Fibroblast of peridontal ligament (primary cell): ENCODE results near the gene SUPT5H.
A peak's percentile ranks its signal among the peaks of the same experiment; 100 is the strongest.
"Not testable (repeated sequence)": the region's sequence is repeated elsewhere in the genome, so short reads cannot be mapped to it uniquely, and the experiment has no call there.

Source experiments
- DNase-seq: peaks from one replicate; pipeline ENCODE4 v3.0.0-alpha.2; 2010; ENCODE audit errors: extremely low read depth

The SUPT5H gene

DNA sequence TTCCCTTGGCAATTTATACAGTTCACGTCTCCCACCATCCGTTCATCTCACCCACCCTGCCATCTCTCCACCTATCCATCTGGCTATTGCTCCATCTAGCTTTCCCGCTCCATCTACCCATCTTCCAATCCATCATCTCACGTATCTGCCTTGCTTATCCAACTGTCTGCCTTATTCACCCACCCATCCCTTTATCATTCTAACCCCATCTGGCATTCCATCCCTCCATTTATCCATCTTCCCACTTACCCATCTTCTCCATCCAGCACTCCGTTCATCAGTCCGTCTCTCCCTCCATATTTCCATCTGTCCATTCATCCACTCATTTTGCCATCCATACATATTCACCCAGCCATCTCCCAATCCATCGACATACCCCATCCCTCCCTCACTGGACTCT lies 19.6 kb upstream of the SUPT5H start:
- no peak for DNase-seq

DNA sequence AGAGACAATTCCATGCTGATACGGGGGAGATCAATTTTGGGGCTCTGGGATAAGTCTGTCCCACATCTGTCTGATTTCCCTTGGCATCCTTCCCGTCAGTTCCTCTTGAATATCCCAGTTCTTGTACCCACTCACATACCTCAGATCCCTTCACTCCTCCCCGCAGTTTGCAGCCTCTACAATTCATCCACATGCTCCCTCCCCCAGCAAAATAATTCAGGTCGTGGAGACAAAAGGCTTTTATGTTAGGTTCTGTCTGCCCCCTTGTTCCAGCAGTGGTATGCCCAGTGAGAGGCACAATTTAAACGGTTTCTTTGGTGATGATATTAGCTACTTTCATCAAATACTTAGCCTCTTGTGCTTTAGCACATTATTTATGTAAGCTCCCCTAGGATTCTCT lies 19.2 kb upstream of the SUPT5H start:
- no peak for DNase-seq

DNA sequence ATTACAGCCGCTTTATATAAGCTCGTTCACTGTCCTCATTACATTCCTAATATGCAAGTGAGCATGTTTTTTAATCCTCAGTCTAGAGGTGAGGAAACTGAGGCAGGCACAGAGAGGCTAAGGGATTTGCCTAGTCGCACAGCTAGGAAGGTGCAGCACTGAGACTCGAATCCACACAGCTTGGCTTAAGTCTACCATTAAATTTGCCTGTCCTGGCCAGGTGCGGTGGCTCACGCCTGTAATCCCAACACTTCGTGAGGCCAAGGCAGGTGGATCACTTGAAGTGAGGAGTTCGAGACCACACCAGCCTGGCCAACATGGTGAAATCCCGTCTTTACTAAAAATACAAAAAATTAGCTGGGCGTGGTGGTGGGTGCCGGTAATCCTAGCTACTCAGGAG lies 17.7 kb upstream of the SUPT5H start:
- no peak for DNase-seq

DNA sequence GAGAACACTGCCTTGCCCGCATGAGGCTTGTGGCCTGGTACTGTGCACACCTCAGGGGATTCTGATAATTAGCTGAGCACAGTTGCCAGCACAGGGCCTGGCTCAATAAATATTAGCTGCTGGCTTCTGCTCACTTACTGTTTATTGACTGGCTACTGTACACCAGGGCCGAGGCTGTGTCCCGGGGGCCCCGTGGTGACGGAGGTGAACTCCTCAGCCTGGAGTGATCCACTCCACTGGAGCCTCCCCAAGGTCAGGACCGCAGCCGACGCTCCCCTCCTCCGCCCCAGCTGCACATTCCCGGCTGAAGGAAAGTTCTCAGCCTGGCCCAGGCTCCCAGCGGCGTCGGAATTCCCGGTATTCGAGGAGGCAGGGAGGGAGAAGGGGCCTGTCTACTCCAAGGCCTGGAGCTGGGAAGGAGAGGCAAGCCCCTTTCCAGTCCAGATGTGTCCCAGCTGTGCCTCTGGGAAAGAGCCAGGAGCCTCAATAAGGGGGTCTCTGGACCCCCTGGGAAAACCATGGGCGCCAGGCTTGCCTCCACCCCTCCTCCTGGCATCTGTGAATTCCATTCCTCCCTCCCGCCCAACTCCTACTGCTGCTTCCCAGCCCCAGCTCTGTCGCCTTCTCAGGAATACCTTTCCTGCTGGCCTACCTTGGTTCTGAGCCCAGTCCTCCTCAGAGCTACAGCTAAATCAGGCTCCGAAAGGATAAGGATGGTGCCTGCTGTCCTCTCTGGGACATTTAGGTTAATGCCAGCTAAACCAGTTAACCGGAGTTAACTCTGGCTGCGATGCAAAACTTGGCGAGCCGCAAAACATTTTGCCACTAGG lies 16.9 kb upstream of the SUPT5H start:
- DNase-seq, result peak; percentile 88

DNA sequence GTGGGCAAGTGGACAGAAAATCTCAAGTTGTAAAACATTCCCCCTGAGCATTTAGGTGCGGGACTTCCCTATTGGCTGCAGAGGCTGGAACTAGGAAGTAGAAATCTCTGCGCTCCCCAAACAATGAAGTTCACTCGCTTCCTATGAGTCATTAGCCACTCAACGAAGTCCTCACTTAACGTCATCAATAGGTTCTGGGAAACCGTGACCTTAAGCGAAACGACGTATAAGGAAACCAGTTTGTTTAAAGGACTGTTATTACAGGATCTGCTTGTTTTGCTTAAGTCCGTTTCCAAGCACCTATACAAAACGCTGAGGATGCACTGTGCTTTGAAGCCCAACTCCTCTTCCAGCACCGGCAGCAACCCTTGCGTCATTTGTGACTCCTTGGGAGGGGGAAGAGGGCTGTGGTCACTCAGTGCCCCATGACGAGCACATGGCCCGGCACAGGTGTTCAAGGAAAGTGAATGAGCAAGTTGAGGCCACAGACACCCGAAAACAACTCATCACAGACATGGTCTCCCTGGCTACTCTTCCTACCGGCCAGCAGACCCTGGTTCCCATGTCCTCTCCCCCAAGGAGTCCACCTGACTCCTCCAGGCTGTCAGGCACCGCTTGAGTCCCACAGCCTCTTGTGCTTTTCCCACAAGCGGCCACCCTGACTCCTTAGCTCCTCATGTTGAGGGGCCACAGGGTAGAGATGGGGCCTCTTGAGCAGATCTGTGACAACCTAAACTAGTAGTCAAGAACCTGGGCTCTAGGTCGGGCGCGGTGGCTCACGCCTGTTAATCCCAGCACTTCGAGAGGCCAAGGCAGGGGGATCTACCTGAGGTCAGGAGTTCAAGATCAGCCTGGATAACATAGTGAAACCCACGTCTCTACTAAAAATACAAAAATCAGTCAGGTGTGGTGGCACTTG lies 14.4 kb upstream of the SUPT5H start:
- DNase-seq, result peak; percentile 43

DNA sequence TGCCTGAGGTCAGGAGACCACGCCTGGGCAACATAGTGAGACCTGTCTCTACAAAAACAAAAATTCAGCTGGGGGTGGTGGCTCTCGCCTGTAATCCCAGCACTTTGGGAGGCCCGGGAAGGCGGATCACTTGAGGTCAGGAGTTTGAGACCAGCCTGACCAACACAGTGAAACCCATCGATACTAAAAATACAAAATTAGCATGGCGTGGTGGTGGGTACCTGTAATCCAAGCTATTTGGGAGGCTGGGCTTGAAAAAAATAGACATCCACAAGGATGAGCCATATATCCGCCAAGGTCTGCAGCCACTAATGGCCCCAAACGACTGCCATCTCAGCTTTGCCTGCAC lies 12.7 kb upstream of the SUPT5H start:
- no peak for DNase-seq

DNA sequence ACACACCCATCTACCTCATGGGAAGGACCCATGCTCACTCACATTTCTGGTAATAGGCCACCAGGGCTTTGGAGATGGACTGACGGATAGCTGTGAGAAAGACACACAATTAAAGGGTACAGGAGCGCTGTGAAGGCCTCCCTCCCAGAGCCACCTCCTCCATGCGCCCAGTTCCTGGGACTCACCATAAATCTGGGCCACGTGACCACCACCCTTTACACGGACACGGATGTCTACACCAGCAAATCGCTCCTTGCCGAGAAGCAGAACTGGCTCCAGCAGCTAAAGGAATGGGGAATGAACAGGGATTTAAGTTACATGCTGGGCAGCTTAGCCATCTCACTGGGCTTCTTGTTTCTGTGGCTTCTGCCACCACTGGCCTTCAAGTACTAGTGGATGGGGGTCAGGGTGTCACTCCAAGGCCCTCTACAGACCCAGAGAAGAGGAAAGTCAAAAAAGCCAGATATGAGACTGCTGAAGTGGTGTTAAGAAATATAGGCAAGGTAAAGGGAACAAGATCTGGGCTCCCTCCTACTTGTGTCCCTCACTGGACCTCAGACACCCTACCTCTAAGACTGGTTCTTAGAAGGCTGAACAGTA lies 11.8 kb upstream of the SUPT5H start:
- DNase-seq, result no peak

DNA sequence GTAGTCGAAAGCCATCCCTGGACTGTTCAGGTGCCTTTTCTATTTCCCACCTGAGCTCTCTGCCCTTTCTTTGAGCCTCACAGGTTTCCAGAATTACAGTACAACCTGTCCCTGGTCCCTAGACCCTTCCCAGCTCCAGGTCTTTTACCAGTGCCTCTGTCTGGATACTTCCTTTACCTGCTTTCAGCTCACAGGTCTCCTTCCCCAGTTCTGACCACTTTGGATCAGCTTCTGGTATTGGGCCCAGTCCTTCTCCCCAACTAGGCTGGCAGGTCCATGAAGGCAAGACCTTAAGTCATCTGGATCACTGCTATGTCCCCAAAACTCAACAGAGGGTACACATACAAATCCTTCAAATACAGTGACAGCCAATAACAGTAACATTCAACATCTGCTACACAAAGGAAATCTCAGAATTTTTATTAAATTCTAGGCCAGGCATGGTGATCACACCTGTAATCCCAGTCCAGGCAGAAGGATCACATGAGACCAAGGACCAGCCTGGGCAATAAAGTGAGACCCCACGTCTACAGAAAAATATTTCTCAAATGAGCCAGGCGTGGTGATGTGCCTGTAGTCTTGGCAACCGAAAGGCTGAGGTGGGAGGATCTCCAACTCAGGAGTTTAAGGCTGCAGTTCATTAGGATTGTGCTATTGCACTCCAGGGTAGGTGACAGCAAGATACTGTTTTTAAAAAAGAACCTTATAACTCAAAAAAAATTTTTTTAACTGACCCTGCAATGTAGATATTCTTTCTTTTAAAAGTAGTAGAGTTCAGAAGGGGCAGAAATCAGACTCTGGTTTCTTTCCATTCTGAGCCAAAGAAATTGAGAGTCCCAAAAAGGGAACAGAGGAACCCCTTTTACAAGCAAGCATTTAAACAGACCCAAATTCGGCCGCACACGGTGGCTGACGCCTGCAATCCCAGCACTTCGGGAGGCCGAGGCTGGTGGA lies 11.0 kb upstream of the SUPT5H start:
- no peak for DNase-seq

DNA sequence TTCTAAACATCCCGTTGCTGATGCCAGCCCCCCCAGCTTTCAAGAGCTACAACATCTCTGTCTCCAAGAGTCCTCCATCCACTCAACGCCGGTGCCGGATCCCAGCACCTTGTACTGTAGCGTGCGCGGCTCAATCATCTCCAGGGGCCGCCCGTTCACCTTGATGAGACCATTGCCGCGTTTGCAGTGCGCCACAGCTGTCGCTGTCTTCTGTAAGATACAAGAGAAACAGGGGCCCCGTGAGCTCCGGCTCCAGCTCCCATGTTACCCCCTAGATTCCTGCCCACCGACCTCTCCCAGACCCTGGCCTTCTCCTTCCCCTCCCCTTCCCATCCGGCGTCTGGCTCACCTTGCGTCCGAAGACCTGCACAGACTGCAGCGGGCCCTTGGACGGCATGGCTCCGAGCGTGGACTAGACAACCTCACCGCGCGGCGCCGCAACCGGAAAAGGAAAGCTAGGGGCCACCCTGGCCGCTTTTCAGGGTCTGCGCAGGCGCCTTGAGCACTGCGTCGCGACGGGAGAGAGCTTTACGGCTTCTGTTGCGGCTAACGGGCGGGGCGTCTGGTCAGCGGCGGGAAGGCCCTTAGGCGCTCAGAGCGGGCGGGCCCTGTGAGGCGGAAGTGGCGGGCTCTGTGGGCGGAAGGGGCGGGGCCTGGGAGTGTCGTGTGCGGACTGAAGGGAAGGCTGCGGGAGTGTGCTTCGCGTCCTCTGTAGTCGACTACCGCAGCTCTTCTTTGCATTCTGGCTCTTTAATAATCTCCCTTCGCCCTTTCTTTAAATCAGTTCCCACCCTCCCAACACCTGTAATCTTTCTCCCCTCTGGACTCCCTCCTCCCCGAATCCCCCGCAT lies 9.7 kb upstream of the SUPT5H start, which contains the start of gene RPS16:
Gene RPS16, minus strand, starts transcription at position 451 of the 851 bp plus-strand sequence. Its CDS starts 54 bp downstream, at position 397.
- peak; percentile 95 for DNase-seq

DNA sequence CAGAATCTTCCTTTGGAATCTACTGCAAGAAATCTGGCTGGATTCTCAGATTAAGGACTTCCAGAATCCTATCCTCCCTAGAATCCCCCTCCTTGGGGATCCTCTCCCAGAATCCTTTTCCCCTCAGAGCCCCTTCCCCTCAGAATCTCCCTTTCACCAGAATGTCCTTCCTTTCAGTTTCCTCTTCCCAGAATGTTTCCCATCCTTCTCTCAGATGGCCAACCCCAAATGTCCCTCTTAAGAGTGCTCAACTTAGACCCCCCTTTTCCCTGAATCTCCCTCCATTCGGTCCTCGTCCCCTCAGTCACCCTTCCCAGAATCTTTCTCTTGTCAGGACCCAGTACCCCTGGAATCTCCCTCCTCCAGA lies 9.0 kb upstream of the SUPT5H start:
- DNase-seq, result no peak

DNA sequence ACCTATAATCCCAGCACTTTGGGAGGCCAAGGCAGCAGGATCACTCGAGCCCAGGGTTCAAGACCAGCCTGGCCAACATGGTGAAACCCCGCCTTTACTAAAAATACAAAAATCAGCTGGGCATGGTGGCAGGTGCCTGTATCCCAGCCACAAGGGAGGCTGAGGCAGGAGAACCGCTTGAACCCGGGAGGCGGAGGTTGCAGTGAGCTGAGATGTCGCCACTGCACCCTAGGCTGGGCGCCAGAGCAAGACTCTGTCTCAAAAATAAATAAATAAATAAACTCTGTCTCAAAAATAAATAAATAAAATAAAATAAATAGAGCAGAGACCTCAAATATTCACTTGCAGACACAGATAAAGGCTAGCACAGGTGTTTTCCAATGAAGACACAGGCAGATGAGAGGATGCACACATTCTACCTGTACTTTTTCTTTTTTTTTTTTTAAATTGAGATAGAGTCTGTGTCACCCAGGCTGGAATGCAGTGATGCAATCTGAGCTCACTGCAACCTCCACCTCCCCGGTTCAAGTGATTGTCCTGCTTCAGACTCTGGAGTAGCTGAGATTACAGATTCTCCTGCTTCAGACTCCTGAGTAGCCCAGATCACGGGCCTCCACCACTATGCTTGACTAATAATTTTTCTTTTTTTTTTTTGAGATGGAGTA lies 7.0 kb upstream of the SUPT5H start:
- DNase-seq, result no peak

DNA sequence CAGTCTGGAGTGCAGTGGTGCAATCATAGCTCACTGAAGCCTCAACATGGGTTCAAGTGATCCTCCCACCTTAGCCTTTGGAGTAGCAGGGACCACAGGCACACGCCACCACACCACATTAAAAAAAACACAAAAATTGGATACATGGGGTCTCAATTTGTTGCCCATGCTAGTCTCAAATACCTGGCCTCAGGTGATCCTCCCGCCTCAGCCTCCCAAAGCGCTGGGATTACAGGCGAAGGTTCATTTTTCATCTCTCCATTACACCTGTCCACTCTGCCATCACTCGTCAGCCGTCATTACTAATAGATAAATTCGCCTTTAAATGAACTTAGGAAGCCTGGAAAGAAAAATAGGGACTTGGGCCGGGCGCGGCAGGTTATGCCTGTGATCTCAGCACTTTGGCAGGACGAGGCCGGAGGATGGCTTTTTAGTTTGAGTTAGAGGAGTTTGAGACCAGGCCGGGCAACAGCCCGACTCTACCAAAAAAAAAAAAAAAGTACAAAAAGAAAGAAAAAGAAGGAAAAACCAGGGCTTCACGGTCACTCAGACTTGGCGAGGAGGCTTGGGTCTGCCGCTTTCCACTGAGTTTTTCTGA lies 685 bp upstream of the SUPT5H start:
- peak; percentile 50 for DNase-seq

DNA sequence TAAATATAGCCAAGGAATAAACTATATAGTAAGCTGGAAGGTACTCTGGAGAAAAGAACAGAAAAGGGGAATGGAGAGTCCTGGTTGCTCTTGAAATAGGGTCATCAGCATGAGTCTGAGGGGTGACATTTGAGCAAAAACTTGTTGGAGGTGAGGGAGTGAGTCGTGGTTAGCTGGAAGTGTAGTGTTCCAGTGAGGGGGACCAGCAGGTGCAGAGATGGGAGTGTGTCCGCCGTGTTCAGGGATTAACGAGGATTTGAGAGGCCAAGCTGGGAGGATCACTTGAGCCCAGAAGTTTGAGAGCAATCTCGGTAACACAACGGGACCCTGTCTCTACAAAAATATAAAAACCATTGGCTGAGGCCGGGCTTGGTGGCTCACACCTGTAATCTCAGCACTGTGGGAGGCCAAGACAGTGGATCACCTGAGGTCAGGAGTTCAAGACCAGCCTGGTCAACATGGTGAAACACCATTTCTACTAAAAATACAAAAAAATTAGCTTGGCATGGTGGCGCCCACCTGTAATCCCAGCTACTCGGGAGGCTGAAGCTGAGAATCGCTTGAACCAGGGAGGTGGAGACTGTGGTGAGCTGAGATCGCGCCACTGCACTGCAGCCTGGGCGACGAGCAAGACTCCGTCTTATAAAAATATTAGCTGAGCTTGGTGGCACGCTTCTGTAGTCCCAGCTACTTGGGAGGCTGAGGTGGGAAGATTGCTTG lies 1.1 kb downstream of the SUPT5H start:
- DNase-seq, result no peak

DNA sequence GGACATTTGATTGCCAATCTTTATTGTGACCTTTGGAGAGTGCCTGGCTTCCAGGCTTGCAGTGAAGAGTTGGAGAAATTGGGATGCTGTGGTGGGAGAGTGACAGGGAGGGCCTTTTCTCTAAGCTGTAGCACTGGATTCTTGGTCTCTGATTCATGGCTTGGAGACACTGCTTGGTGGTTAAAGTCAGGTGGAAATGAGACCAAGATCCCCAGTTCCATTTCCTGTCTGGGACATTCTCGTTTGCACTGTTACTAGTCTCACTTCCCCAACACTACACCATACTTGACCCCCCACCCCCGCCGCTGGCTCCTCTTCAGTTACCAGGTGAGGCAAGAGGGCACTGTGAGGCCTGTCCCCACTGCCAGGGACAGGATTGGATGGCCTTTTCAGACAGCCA lies 2.9 kb downstream of the SUPT5H start:
- no peak for DNase-seq

DNA sequence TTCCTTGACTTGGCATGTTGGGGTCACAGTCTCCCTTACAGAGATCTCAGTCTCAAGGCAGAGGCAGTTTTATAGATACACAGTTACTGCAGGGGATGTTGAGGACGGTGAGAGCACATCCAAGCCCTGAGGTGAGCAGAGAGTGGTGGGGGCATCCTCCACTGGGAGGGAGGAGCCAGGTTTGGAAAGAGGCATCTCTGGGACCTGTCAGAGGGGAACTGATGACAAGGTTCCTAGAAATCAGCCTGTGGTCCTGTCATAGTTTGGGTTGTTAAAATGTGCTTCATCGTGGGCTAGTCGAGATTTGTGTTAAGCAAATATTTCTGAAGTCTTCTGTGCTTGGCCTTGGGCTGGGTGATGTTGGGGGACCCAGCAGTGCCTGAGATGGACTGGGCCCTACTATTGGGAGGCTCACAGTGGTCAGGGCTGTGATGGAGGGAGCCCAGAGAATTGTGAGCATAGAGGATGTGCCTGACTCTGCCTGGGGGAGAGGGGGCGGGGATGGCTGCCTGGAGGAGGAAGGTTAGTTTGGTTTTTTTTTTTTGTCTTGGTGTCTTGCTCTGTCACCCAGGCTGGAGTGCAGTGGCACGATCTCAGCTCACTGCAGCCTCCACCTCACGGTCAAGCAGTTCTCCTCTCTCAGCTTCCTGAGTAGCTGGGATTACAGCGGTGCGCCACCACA lies 3.9 kb downstream of the SUPT5H start:
- DNase-seq, result no peak

DNA sequence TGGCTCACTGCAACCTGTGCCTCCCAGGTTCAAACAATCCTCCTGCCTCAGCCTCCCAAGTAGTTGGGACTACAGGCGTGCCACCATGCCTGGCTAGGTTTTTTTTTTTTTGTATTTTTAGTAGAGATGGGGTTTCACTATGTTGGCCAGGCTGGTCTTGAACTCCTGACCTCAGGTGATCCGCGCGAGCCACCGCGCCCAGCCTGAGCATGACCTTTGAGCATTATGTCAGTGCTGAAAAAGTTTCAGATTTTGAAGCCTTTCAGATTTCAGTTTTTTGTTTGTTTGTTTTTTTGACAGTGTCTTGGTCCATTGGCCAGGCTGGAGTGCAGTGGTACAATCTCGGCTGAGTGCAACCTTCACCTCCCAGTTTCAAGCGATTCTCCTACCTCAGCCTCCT lies 5.9 kb downstream of the SUPT5H start:
- DNase-seq, result not testable (repeated sequence)

DNA sequence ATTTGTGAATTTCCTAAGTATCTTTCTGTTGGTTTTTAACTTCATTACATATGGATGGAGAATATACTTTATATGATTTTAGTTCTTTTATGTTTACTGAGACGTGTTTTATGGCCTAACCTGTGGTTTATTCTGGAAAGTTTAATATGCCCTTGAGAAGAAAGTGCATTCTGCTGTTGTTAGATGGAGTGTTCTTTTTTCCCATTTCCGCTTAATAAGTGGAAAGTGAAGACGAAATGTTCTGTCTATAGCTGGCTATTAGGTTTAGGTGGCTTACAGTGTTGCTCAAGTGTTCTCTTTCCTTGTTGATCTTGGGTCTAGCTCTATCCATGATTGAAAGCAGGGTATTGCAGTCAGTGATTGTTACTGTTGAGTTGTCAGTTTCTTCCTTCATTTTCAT lies 18.0 kb downstream of the SUPT5H start:
- no peak for DNase-seq
